A549 (cell line): ENCODE measurements around the gene PIEZO2. TPM values are rescaled to one million over a fixed set of nuclear protein-coding genes. Genes with fewer than 3 reads are reported as not detected.
"Not testable (repeated sequence)": the region's sequence is repeated elsewhere in the genome, so short reads cannot be mapped to it uniquely, and the experiment has no call there.

Source experiments
- ATAC-seq, 2 experiments: fragments of 200-7000 bp in 1 of 2; fragments of >200 bp in 1 of 2; cut with Nextera tagmentation in 1 of 2; cut with Tn5 transposase in 1 of 2; 3 replicates each; pipeline versions ENCODE4 v1.8.0 to v1.9.1; 2018 to 2020; ENCODE audit warnings: mild to moderate bottlenecking in 1 of 2, moderate library complexity in 1 of 2
- CTCF ChIA-PET: fragments of 300-600 bp; sonication (Branson Sonifier 250); formaldehyde crosslinking; extraction: SDS; loops from one replicate; lab custom pipeline; 2021; ENCODE audit warnings: antibody characterized with exemption, inconsistent platforms; lab: Yijun Ruan, JAX
- POLR2A ChIA-PET: fragments of 350-600 bp; formaldehyde crosslinking; extraction: SDS; loops from one replicate; lab custom pipeline; 2021; ENCODE audit warnings: antibody characterized with exemption, inconsistent platforms; lab: Yijun Ruan, JAX
- DNase-seq, 2 experiments: peaks; one replicate each; pipeline versions ENCODE4 v3.0.0 to v3.0.0-alpha.2; 2011 to 2016; ENCODE audit warnings: low read depth in 1 of 2, low spot score in 1 of 2
- FAIRE-seq: peaks from 2 replicates; lab custom pipeline; 2011; peaks lifted over from hg19 to GRCh38; lab: Jason Lieb, UNC
- H3K27ac ChIP-seq, 2 experiments: fragments of >200 bp; sonication (Bioruptor Twin); formaldehyde crosslinking; 3 replicates each; pipeline ENCODE4 v1.5.1; 2016 to 2017
- H3K4me1 ChIP-seq: fragments of >200 bp; sonication (Bioruptor Twin); formaldehyde crosslinking; 3 replicates; pipeline ENCODE4 v1.6.1; 2016
- H3K4me2 ChIP-seq: fragments of >200 bp; sonication (Bioruptor Twin); formaldehyde crosslinking; 3 replicates; pipeline ENCODE4 v1.6.1; 2016
- H3K4me3 ChIP-seq: fragments of >200 bp; sonication (Bioruptor Twin); formaldehyde crosslinking; 3 replicates; pipeline ENCODE4 v1.5.1; 2016
- H3K9me3 ChIP-seq: fragments of >200 bp; sonication (Bioruptor Twin); formaldehyde crosslinking; 3 replicates; pipeline ENCODE4 v1.6.1; 2016
- CBX2 ChIP-seq: fragments of 200-600 bp; sonication (generic); IDR thresholded peaks from 2 replicates; pipeline ENCODE4 v1.6.1; 2016; ENCODE audit warnings: low read depth, mild to moderate bottlenecking, borderline replicate concordance
- CBX8 ChIP-seq: fragments of 200-600 bp; sonication (generic); IDR thresholded peaks from 2 replicates; pipeline ENCODE4 v1.6.1; 2016
- EHMT2 ChIP-seq: fragments of 200-600 bp; sonication (generic); IDR thresholded peaks from 2 replicates; pipeline ENCODE4 v1.6.1; 2016; ENCODE audit warnings: antibody characterized with exemption, low read depth, mild to moderate bottlenecking, moderate library complexity
- ESRRA ChIP-seq: fragments of 150-350 bp; IDR thresholded peaks from 2 replicates; pipeline ENCODE4 v1.6.1; 2014; ENCODE audit warnings: mild to moderate bottlenecking, low read length, borderline replicate concordance
- FOSB ChIP-seq: fragments of 250-450 bp; sonication (Bioruptor Pico); IDR thresholded peaks from 2 replicates; pipeline ENCODE4 v1.5.0; 2020; ENCODE audit warnings: mild to moderate bottlenecking, moderate library complexity
- HEYL ChIP-seq: fragments of 250-450 bp; sonication (Bioruptor Pico); IDR thresholded peaks from 2 replicates; pipeline ENCODE4 v1.8.0; 2021; ENCODE audit warnings: mild to moderate bottlenecking, moderate library complexity
- HOXB5 ChIP-seq: fragments of 250-450 bp; sonication (Bioruptor Pico); IDR thresholded peaks from 2 replicates; pipeline ENCODE4 v1.5.0; 2020; ENCODE audit warnings: mild to moderate bottlenecking, moderate library complexity
- KDM1A ChIP-seq: fragments of 200-600 bp; sonication (generic); IDR thresholded peaks from 2 replicates; pipeline ENCODE4 v1.6.1; 2016; ENCODE audit warnings: low read depth, mild to moderate bottlenecking
- NFE2L2 ChIP-seq: fragments of 150-350 bp; conservative IDR thresholded peaks from 2 replicates; pipeline ENCODE4 v1.6.1; 2014; ENCODE audit warnings: low read length
- NPAS2 ChIP-seq: fragments of 250-450 bp; sonication (Bioruptor Pico); IDR thresholded peaks from 2 replicates; pipeline ENCODE4 v1.8.0; 2022; ENCODE audit warnings: mild to moderate bottlenecking, moderate library complexity, borderline replicate concordance
- NR3C1 ChIP-seq: fragments of >200 bp; sonication (Bioruptor Twin); formaldehyde crosslinking; IDR thresholded peaks from 3 replicates; pipeline ENCODE4 v1.6.1; 2017
- RAD21 ChIP-seq, 2 experiments: fragments of >200 bp in 1 of 2; sonication (Bioruptor Twin) in 1 of 2; formaldehyde crosslinking in 1 of 2; IDR thresholded peaks in 1 of 2; conservative IDR thresholded peaks in 1 of 2; 2 replicates in 1 of 2; 3 replicates in 1 of 2; pipeline ENCODE4 v1.6.1; 2012 to 2018; ENCODE audit warnings: inconsistent platforms in 1 of 2
- RCOR1 ChIP-seq: fragments of 150-350 bp; IDR thresholded peaks from 2 replicates; pipeline ENCODE4 v1.6.1; 2014; ENCODE audit warnings: antibody characterized with exemption, low read length, low read depth
- SREBF2 ChIP-seq: fragments of 450-650 bp; IDR thresholded peaks from 2 replicates; pipeline ENCODE4 v1.6.1; 2014; ENCODE audit warnings: mild to moderate bottlenecking, moderate library complexity
- TP53 ChIP-seq: fragments of 250-450 bp; sonication (Bioruptor Pico); IDR thresholded peaks from 2 replicates; pipeline ENCODE4 v1.5.0; 2021; ENCODE audit warnings: mild to moderate bottlenecking, moderate library complexity
- ZC3H11A ChIP-seq: fragments of 450-650 bp; IDR thresholded peaks from 2 replicates; pipeline ENCODE4 v1.6.1; 2014; ENCODE audit warnings: antibody characterized with exemption, mild to moderate bottlenecking
- ZFP36 ChIP-seq: fragments of 450-650 bp; IDR thresholded peaks from 2 replicates; pipeline ENCODE4 v1.6.1; 2014; ENCODE audit warnings: borderline replicate concordance; ENCODE audit not compliant: partially characterized antibody
- ZNF302 ChIP-seq: fragments of 250-450 bp; sonication (Bioruptor Pico); IDR thresholded peaks from 2 replicates; pipeline ENCODE4 v1.9.0; 2021; ENCODE audit warnings: inconsistent platforms, mild to moderate bottlenecking, moderate library complexity
- WGBS: methylation state at CpG from one replicate; pipeline ENCODE4 v1.1.6; 2017; ENCODE audit errors: missing lambda C conversion rate; 5-methylcytosine and 5-hydroxymethylcytosine counted together
- polyA plus RNA-seq, 4 experiments: library from polyadenylated mRNA; depleted of rRNA in 3 of 4; stranded (reverse); fragments of >200 nt; fragmentation: RNase III in 1 of 4; extraction: RNeasy Plus Mini Kit Qiagen cat#74134 plus additional on column Dnase treatment in 1 of 4; gene quantifications; 2 replicates in 3 of 4; 3 replicates in 1 of 4; pipeline ENCODE4 v1.2.3, GENCODE V29; 2011 to 2017
- TF ChIP-seq, protein P1 (sequence below): fragments of >200 bp; sonication (Bioruptor Twin); formaldehyde crosslinking; IDR thresholded peaks from 3 replicates; pipeline ENCODE4 v1.5.1; 2016
- TF ChIP-seq, protein P2 (sequence below): fragments of 250-450 bp; sonication (Bioruptor Pico); IDR thresholded peaks from 2 replicates; pipeline ENCODE4 v1.5.0; 2020; ENCODE audit warnings: low read depth, mild to moderate bottlenecking, moderate library complexity
- TF ChIP-seq, protein P3 (sequence below): fragments of 200-600 bp; sonication (generic); IDR thresholded peaks from 2 replicates; pipeline ENCODE4 v1.6.1; 2016; ENCODE audit warnings: antibody characterized with exemption, mild to moderate bottlenecking, moderate library complexity
- TF ChIP-seq, protein P4 (sequence below): fragments of 150-350 bp; IDR thresholded peaks from 2 replicates; pipeline ENCODE4 v1.6.1; 2014; ENCODE audit warnings: low read depth, mild to moderate bottlenecking, low read length
- TF ChIP-seq, protein P5 (sequence below): fragments of 450-650 bp; IDR thresholded peaks from 2 replicates; pipeline ENCODE4 v1.6.1; 2014; ENCODE audit warnings: antibody characterized with exemption

The PIEZO2 gene
- polyA plus RNA-seq, 2 of the 4 experiments (the other 2 are of a cell fraction), result 0.80 to 1.6 TPM

DNA sequence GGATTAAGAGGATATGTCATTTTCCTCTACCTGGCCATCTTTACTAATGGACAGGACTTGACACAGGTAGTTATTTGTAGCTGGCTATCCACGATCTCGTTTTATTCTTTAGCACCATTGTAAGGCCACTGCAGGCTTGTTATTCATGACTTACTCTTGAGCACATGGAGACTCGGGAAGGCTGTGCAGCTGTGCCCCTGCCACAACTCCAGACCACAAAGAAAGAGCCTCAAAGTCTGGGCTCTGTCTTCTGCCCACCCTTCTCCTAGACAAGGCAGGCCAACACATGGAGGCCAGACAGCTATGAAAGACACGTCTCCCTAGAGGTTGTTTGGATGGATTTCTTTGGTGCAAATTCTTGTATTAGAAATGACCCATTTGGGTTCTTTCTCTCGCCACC is 489.8 kb downstream of the PIEZO2 start:
- no peak for FAIRE-seq
- TF ChIP-seq ZC3H11A, result no peak
- TF ChIP-seq EHMT2, result no peak
- TF ChIP-seq NFE2L2, result no peak
- no peak for TF ChIP-seq ZNF302 (CRISPR knock-in tag)
- TF ChIP-seq CBX2, result no peak
- no peak for TF ChIP-seq RCOR1
- no peak for TF ChIP-seq ESRRA
- no peak for TF ChIP-seq NR3C1
- no peak for TF ChIP-seq ZFP36
- TF ChIP-seq, protein P1, sequence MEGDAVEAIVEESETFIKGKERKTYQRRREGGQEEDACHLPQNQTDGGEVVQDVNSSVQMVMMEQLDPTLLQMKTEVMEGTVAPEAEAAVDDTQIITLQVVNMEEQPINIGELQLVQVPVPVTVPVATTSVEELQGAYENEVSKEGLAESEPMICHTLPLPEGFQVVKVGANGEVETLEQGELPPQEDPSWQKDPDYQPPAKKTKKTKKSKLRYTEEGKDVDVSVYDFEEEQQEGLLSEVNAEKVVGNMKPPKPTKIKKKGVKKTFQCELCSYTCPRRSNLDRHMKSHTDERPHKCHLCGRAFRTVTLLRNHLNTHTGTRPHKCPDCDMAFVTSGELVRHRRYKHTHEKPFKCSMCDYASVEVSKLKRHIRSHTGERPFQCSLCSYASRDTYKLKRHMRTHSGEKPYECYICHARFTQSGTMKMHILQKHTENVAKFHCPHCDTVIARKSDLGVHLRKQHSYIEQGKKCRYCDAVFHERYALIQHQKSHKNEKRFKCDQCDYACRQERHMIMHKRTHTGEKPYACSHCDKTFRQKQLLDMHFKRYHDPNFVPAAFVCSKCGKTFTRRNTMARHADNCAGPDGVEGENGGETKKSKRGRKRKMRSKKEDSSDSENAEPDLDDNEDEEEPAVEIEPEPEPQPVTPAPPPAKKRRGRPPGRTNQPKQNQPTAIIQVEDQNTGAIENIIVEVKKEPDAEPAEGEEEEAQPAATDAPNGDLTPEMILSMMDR, result no peak
- TF ChIP-seq, protein P2, sequence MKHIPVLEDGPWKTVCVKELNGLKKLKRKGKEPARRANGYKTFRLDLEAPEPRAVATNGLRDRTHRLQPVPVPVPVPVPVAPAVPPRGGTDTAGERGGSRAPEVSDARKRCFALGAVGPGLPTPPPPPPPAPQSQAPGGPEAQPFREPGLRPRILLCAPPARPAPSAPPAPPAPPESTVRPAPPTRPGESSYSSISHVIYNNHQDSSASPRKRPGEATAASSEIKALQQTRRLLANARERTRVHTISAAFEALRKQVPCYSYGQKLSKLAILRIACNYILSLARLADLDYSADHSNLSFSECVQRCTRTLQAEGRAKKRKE (CRISPR knock-in tag), result no peak
- TF ChIP-seq, protein P3, sequence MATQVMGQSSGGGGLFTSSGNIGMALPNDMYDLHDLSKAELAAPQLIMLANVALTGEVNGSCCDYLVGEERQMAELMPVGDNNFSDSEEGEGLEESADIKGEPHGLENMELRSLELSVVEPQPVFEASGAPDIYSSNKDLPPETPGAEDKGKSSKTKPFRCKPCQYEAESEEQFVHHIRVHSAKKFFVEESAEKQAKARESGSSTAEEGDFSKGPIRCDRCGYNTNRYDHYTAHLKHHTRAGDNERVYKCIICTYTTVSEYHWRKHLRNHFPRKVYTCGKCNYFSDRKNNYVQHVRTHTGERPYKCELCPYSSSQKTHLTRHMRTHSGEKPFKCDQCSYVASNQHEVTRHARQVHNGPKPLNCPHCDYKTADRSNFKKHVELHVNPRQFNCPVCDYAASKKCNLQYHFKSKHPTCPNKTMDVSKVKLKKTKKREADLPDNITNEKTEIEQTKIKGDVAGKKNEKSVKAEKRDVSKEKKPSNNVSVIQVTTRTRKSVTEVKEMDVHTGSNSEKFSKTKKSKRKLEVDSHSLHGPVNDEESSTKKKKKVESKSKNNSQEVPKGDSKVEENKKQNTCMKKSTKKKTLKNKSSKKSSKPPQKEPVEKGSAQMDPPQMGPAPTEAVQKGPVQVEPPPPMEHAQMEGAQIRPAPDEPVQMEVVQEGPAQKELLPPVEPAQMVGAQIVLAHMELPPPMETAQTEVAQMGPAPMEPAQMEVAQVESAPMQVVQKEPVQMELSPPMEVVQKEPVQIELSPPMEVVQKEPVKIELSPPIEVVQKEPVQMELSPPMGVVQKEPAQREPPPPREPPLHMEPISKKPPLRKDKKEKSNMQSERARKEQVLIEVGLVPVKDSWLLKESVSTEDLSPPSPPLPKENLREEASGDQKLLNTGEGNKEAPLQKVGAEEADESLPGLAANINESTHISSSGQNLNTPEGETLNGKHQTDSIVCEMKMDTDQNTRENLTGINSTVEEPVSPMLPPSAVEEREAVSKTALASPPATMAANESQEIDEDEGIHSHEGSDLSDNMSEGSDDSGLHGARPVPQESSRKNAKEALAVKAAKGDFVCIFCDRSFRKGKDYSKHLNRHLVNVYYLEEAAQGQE, result no peak
- TF ChIP-seq RAD21 (conservative IDR thresholded peaks at IDR 0.05 in 1 of 2, IDR thresholded peaks at IDR 0.05 in 1 of 2), result no peak
- TF ChIP-seq SREBF2, result no peak
- TF ChIP-seq NPAS2, result no peak
- TF ChIP-seq, all 56 proteins: peak for 0
- CTCF ChIA-PET, result no interaction called here
- H3K27ac ChIP-seq, result no peak overlapping the region
- no peak overlapping the region for H3K4me2 ChIP-seq
- POLR2A ChIA-PET, result no interaction called here
- ATAC-seq (no peak), DNase-seq (no peak)
- H3K4me1 ChIP-seq, result no peaks in the 10 kb centered on the region
- WGBS, result 18% methylated on average over 5 of the region's 5 CpGs
- no peak overlapping the region for H3K4me3 ChIP-seq
- H3K9me3 ChIP-seq, result no peaks in the 10 kb centered on the region

DNA sequence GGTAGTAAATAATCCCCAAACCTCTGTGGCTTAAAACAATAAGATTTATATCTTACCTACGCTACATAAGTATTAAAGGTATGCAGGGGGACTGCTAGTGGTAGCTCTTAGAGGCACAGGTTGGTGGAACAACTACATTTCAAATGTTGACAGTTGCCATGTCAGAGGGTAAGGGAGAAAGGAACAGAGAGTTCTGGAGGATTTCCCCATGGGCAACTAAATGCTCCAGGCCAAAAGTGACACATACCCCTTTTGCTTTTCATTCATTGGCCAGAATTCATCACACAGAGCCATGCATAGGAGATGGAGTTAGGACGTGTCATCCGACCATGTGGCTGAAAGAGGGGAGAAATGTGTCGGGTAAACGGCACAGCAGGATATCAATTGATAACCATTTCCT is 490.4 kb downstream of the PIEZO2 start:
- TF ChIP-seq NFE2L2, result no peak
- TF ChIP-seq CBX8, result no peak
- TF ChIP-seq, protein P4, sequence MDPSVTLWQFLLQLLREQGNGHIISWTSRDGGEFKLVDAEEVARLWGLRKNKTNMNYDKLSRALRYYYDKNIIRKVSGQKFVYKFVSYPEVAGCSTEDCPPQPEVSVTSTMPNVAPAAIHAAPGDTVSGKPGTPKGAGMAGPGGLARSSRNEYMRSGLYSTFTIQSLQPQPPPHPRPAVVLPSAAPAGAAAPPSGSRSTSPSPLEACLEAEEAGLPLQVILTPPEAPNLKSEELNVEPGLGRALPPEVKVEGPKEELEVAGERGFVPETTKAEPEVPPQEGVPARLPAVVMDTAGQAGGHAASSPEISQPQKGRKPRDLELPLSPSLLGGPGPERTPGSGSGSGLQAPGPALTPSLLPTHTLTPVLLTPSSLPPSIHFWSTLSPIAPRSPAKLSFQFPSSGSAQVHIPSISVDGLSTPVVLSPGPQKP, result no peak
- TF ChIP-seq KDM1A, result no peak
- TF ChIP-seq FOSB (CRISPR knock-in tag), result no peak
- TF ChIP-seq ESRRA, result no peak
- TF ChIP-seq HOXB5, result no peak
- no peak for TF ChIP-seq HEYL (CRISPR knock-in tag)
- TF ChIP-seq, protein P5, sequence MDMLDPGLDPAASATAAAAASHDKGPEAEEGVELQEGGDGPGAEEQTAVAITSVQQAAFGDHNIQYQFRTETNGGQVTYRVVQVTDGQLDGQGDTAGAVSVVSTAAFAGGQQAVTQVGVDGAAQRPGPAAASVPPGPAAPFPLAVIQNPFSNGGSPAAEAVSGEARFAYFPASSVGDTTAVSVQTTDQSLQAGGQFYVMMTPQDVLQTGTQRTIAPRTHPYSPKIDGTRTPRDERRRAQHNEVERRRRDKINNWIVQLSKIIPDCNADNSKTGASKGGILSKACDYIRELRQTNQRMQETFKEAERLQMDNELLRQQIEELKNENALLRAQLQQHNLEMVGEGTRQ, result no peak
- no peak for TF ChIP-seq TP53 (CRISPR knock-in tag)
- WGBS, result 28% methylated on average over 5 of the region's 5 CpGs
- ChIA-PET POLR2A (no interaction called here), CTCF (no interaction called here)
- no peak for FAIRE-seq
- no peak for ATAC-seq
- Histone ChIP-seq H3K9me3 (no peaks in the 10 kb centered on the region), H3K4me3 (no peak overlapping the region), H3K4me2 (no peak overlapping the region), H3K27ac (no peak overlapping the region), H3K4me1 (no peaks in the 10 kb centered on the region)
- no peak for DNase-seq

DNA sequence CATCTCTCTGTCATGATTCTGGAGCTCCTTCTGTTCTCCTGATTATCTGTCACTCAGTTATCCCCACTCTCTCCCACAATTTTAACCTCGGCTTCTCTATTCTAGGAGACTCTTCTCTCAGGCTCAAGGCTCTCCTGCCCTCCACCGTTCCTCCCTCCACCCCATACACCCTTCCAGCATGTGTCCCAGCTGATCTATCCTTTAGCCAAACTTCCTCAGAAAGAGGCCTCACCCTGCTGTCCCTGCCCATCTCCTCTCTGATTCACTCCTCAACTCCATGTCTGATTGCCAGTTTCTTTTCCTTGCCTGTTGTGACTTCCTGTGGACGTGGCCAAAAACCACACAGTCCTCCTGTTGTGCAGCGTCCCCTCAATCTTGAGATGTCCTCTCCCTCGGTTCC is 505.4 kb downstream of the PIEZO2 start:
- H3K27ac ChIP-seq, H3K4me1 ChIP-seq, FAIRE-seq, POLR2A ChIA-PET, ATAC-seq, H3K4me2 ChIP-seq, DNase-seq, CTCF ChIA-PET, H3K9me3 ChIP-seq, H3K4me3 ChIP-seq: not testable (repeated sequence)
- WGBS, result 10% methylated on average over 2 of the region's 5 CpGs

DNA sequence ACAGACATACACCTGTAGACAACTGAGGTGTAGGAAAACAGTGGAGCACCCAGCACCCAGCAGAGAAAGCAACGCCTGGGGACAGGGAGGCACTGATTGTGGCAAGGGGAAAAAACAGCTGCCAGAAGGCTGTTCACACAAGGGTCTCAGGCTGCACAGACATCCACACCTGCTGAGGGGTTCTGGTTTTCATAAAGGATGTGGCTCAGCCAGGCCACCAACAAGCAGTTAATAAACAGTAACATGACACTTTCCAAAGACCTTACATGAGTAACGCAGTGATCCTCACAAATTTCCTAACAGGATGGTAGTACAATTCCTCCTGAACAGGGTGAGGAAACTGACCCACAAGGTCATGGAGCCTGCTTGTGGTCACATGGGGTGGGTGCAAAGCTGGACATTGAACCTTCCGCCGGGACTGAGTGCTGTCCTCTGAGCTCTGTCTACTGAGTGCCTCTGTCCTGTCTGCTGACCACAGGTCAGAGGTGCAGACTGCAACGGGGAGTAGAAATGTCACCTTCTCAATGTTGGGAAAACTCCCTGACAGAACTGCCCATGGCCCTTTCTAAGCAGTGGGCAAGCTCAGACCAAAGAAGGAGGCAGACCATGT is 506.3 kb downstream of the PIEZO2 start:
- H3K27ac ChIP-seq, H3K9me3 ChIP-seq, H3K4me2 ChIP-seq, FAIRE-seq, H3K4me3 ChIP-seq, POLR2A ChIA-PET, ATAC-seq, H3K4me1 ChIP-seq, CTCF ChIA-PET, DNase-seq: not testable (repeated sequence)
- WGBS, result 0% methylated on average over 1 of the region's 5 CpGs
